LNCAP (cell line): Measurements from ENCODE around the gene EVA1B.

Experiments
- CTCF ChIP-seq: fragments of 450-650 bp; IDR thresholded peaks from 2 replicates; pipeline ENCODE4 v1.5.1; 2017; ENCODE audit warnings: mild to moderate bottlenecking

The EVA1B gene

GRCh38 chr1:36306210-36306901 is 17.1 kb downstream of the EVA1B start, which contains the start of gene SH3D21:
TSS of gene SH3D21 (plus strand) at chr1:36306368. CDS start at chr1:36306421, 53 bp downstream.
- no peak for TF ChIP-seq CTCF

- TF ChIP-seq CTCF: no peak
These were observed 17.6 kb downstream of the EVA1B start for GRCh38 chr1:36305915-36306209.

GRCh38 chr1:36304970-36305914 is 18.2 kb downstream of the EVA1B start:
- TF ChIP-seq CTCF: no peak

- TF ChIP-seq CTCF: no peak
These were observed 18.9 kb downstream of the EVA1B start for GRCh38 chr1:36304521-36304920.

- TF ChIP-seq CTCF: no peak
These were observed 19.6 kb downstream of the EVA1B start for GRCh38 chr1:36303650-36304360.

GRCh38 chr1:36303244-36303643 is 20.2 kb downstream of the EVA1B start:
- no peak for TF ChIP-seq CTCF

- TF ChIP-seq CTCF: no peak
These were observed 22.2 kb downstream of the EVA1B start for GRCh38 chr1:36301220-36301619.
